Measurements from ENCODE around the gene DAO. TPM values are rescaled to one million over a fixed set of nuclear protein-coding genes. Genes with fewer than 3 reads are reported as not detected.

DAO gene
- total and polyA plus RNA-seq, 2 of the 4 experiments (the other 2 are of a cell fraction), result not detected

DNA sequence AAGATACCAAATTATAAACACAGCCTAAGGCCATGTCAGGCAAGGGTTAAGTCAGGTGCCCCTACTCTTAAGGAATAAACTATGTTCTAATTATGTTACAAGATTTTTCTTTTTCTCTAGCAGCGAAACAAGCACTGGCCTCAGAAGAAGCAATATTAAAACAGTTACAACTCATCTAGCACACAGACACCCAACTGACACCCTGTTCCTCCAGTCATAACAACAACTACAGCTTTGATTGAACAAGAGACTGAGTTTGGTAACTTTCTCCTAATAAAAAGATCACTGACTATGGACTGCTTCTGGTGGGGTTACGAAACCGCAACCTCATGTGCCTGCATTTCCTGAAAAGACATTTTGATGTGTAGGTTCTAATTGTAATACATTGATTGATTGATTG lies 3.3 kb upstream of the DAO start:
- Histone ChIP-seq H3K23ac (ENCODE audit: low read depth, low read length) (no peak overlapping the region), H3K79me1 (ENCODE audit: low read depth in 1 of 2, low read length in 2 of 2) (no peaks in the 10 kb centered on the region), H3K4ac (ENCODE audit: low read depth, low read length) (no peak overlapping the region), H4K91ac (ENCODE audit: insufficient read depth, low read depth, low read length) (no peak overlapping the region), H3K27me3 (ENCODE audit: control insufficient read depth, insufficient read depth, low read length) (peaks cover 7% of the 10 kb centered on the region; the same call in 1 of the 2 replicates), H3K4me2 (ENCODE audit: low read depth, low read length) (no peak overlapping the region), H3K36me3 (ENCODE audit: control insufficient read depth, insufficient read depth, low read length) (no peaks in the 10 kb centered on the region), H2AK9ac (replicated peaks; ENCODE audit: low read depth, low read length, poor library complexity) (no peak overlapping the region), H3K18ac (ENCODE audit: low read depth, low read length) (no peak overlapping the region), H2BK20ac (ENCODE audit: low read depth, low read length) (no peak overlapping the region), H2BK120ac (ENCODE audit: low read depth, low read length) (no peak overlapping the region), H3K9me1 (ENCODE audit: insufficient read depth, low read length) (no peaks in the 10 kb centered on the region), H2AK5ac (ENCODE audit: low read depth, low read length) (no peak overlapping the region), H2BK5ac (ENCODE audit: low read depth, low read length, poor library complexity, severe bottlenecking) (no peak overlapping the region), H3K14ac (replicated peaks; ENCODE audit: low read depth, low read length) (no peak overlapping the region), H4K20me1 (ENCODE audit: insufficient read depth, low read length) (no peaks in the 10 kb centered on the region), H3K4me1 (ENCODE audit: control insufficient read depth, insufficient read depth, low read length) (no peaks in the 10 kb centered on the region), H4K5ac (ENCODE audit: low read depth, low read length) (no peak overlapping the region), H3K4me3 (ENCODE audit: insufficient read depth, low read depth, low read length) (no peak overlapping the region), H2AFZ (replicated peaks; ENCODE audit: low read length, poor library complexity) (no peak overlapping the region), H3K9ac (ENCODE audit: low read depth, low read length) (no peak overlapping the region), H3K27ac (ENCODE audit: insufficient read depth, low read length) (no peak overlapping the region), H3K56ac (ENCODE audit: extremely low read depth, insufficient read depth, low read length) (no peak overlapping the region), H4K8ac (ENCODE audit: low read depth in 2 of 2, low read length in 2 of 2) (no peak overlapping the region), H2BK15ac (ENCODE audit: low read depth, low read length) (no peak overlapping the region), H3K9me3 (ENCODE audit: control insufficient read depth, insufficient read depth, low read length) (no peaks in the 10 kb centered on the region)
- dilution Hi-C loops (cut with HindIII; ENCODE audit: low sequenced_read_pairs, unreplicated experiment) (no loop called here), in situ Hi-C loops (cut with MboI; ENCODE audit: low sequenced_read_pairs) (no loop called here), intact Hi-C loops (cut with micrococcal nuclease) (no loop called here)
- DNase-seq, result no peak
- no TSS peak for BruUV-seq (replicated peaks)
- ATAC-seq (ENCODE audit: low read depth), result no peak
- POLR2A ChIA-PET (ENCODE audit: unreplicated experiment), result no interaction called here
- 83% methylated on average over 2 of the region's 3 CpGs; no CpG with 5 or more reads in 1 of the 2 experiments for WGBS, 2 experiments (ENCODE audit: extremely low coverage in 2 of 2, insufficient read length in 1 of 2)
- CTCF ChIA-PET, result no interaction called here
- no peak for TF ChIP-seq RCOR1 (IDR thresholded peaks at IDR 0.05; ENCODE audit: insufficient replicate concordance, low read length)
- TF ChIP-seq, protein P1, sequence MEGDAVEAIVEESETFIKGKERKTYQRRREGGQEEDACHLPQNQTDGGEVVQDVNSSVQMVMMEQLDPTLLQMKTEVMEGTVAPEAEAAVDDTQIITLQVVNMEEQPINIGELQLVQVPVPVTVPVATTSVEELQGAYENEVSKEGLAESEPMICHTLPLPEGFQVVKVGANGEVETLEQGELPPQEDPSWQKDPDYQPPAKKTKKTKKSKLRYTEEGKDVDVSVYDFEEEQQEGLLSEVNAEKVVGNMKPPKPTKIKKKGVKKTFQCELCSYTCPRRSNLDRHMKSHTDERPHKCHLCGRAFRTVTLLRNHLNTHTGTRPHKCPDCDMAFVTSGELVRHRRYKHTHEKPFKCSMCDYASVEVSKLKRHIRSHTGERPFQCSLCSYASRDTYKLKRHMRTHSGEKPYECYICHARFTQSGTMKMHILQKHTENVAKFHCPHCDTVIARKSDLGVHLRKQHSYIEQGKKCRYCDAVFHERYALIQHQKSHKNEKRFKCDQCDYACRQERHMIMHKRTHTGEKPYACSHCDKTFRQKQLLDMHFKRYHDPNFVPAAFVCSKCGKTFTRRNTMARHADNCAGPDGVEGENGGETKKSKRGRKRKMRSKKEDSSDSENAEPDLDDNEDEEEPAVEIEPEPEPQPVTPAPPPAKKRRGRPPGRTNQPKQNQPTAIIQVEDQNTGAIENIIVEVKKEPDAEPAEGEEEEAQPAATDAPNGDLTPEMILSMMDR (conservative IDR thresholded peaks at IDR 0.05; ENCODE audit: low read depth, low read length), result no peak
- TF ChIP-seq POLR2A (IDR thresholded peaks at IDR 0.05; ENCODE audit: low read depth, low read length), result no peak
- TF ChIP-seq SMC3 (IDR thresholded peaks at IDR 0.05; ENCODE audit: low read depth, low read length), result no peak
- TF ChIP-seq NFE2L2 (IDR thresholded peaks at IDR 0.05; ENCODE audit: low read depth, low read length), result no peak
- TF ChIP-seq, protein P2, sequence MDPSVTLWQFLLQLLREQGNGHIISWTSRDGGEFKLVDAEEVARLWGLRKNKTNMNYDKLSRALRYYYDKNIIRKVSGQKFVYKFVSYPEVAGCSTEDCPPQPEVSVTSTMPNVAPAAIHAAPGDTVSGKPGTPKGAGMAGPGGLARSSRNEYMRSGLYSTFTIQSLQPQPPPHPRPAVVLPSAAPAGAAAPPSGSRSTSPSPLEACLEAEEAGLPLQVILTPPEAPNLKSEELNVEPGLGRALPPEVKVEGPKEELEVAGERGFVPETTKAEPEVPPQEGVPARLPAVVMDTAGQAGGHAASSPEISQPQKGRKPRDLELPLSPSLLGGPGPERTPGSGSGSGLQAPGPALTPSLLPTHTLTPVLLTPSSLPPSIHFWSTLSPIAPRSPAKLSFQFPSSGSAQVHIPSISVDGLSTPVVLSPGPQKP (IDR thresholded peaks at IDR 0.05; ENCODE audit: borderline replicate concordance, low read depth, low read length), result no peak
- no peak for TF ChIP-seq BHLHE40 (IDR thresholded peaks at IDR 0.05; ENCODE audit: low read depth, low read length)
- no peak for TF ChIP-seq RFX5 (IDR thresholded peaks at IDR 0.05; ENCODE audit: low read depth, low read length)
- TF ChIP-seq MAZ (IDR thresholded peaks at IDR 0.05; ENCODE audit: borderline replicate concordance, low read depth, low read length), result no peak

Measured in IMR-90 (cell line).